PC-9 (cell line): ENCODE data around the gene TMIGD1. TPM values are rescaled to one million over a fixed set of nuclear protein-coding genes. Genes with fewer than 3 reads are reported as not detected.
A peak's percentile ranks its signal among the peaks of the same experiment; 100 is the strongest.

ENCODE experiments used
- BruUV-seq: library from RNA; stranded (reverse); fragments of 400-500 nt; replicated peaks from 2 replicates; lab custom pipeline; 2021; lab: Mats Ljungman, UMichigan
- CTCF ChIA-PET: fragments of 300-600 bp; sonication (Branson Sonifier 250); formaldehyde crosslinking; loops from one replicate; lab custom pipeline; 2022; ENCODE audit warnings: antibody characterized with exemption; lab: Charles Lee
- POLR2A ChIA-PET: fragments of 300-600 bp; sonication (Branson Sonifier 250); formaldehyde crosslinking; loops from one replicate; lab custom pipeline; 2022; ENCODE audit warnings: antibody characterized with exemption; ENCODE audit not compliant: unreplicated experiment; lab: Charles Lee
- DNase-seq, 2 experiments: peaks; one replicate each; pipeline versions ENCODE4 v3.0.0 to v3.0.0-alpha.2; 2015 to 2022; ENCODE audit warnings: mixed read lengths in 1 of 2
- H2AFZ ChIP-seq: fragments of 200-600 bp; sonication (generic); 2 replicates; pipeline ENCODE4 v1.8.1; 2017; ENCODE audit warnings: antibody characterized with exemption
- H3F3A ChIP-seq: fragments of 200-600 bp; sonication (generic); 2 replicates; pipeline ENCODE4 v1.8.1; 2017; ENCODE audit warnings: antibody characterized with exemption, mild to moderate bottlenecking, low read depth; ENCODE audit not compliant: insufficient read depth
- H3K27ac ChIP-seq: fragments of 200-600 bp; sonication (generic); 2 replicates; pipeline ENCODE4 v1.6.1; 2016; ENCODE audit warnings: mixed run types
- H3K27me3 ChIP-seq: fragments of 200-600 bp; sonication (generic); 2 replicates; pipeline ENCODE4 v1.6.1; 2016; ENCODE audit warnings: low read depth, mixed run types; ENCODE audit not compliant: insufficient read depth
- H3K36me3 ChIP-seq: fragments of 200-600 bp; sonication (generic); 2 replicates; pipeline ENCODE4 v1.6.1; 2016; ENCODE audit warnings: low read depth, mixed run types
- H3K4me1 ChIP-seq: fragments of 200-600 bp; sonication (generic); replicated peaks from 2 replicates; pipeline ENCODE4 v1.6.1; 2016; ENCODE audit warnings: mixed run types; ENCODE audit not compliant: insufficient read depth
- H3K4me2 ChIP-seq: fragments of 200-600 bp; sonication (generic); 2 replicates; pipeline ENCODE4 v1.6.1; 2017; ENCODE audit warnings: mixed run types
- H3K4me3 ChIP-seq: fragments of 200-600 bp; sonication (generic); 2 replicates; pipeline ENCODE4 v1.6.1; 2016; ENCODE audit warnings: mixed run types
- H3K79me2 ChIP-seq: fragments of 200-600 bp; sonication (generic); 2 replicates; pipeline ENCODE4 v1.6.1; 2017; ENCODE audit warnings: low read depth, mixed run types
- H3K9me2 ChIP-seq: fragments of 200-600 bp; sonication (generic); 2 replicates; pipeline ENCODE4 v1.8.1; 2017; ENCODE audit warnings: mild to moderate bottlenecking; ENCODE audit not compliant: insufficient read depth
- H3K9me3 ChIP-seq: fragments of 200-600 bp; sonication (generic); 2 replicates; pipeline ENCODE4 v1.8.1; 2016; ENCODE audit warnings: low read depth; ENCODE audit not compliant: insufficient read depth
- H4K20me1 ChIP-seq: fragments of 200-600 bp; sonication (generic); 2 replicates; pipeline ENCODE4 v1.8.1; 2017; ENCODE audit not compliant: insufficient read depth
- EZH2 ChIP-seq: fragments of 200-600 bp; sonication (generic); IDR thresholded peaks from 2 replicates; pipeline ENCODE4 v1.8.0; 2017; ENCODE audit warnings: antibody characterized with exemption, low read depth
- intact Hi-C: fragments of 100-400 bp; cut with micrococcal nuclease; formaldehyde crosslinking; loops from one replicate; pipeline ENCODE4 v1.10.0; 2022; ENCODE audit not compliant: unreplicated experiment
- total RNA-seq: library from RNA; stranded (reverse); gene quantifications from 2 replicates; pipeline ENCODE4 v1.2.3, GENCODE V29; 2021
- TF ChIP-seq, protein P1 (sequence below): fragments of 200-600 bp; sonication (generic); conservative IDR thresholded peaks from 2 replicates; pipeline ENCODE4 v1.6.1; 2017; ENCODE audit warnings: mixed run types, antibody characterized with exemption, mild to moderate bottlenecking, moderate library complexity

TMIGD1 gene
- total RNA-seq, 1 experiment from 2014 or later: not detected

- no TSS peak for BruUV-seq
- TF ChIP-seq, protein P1, sequence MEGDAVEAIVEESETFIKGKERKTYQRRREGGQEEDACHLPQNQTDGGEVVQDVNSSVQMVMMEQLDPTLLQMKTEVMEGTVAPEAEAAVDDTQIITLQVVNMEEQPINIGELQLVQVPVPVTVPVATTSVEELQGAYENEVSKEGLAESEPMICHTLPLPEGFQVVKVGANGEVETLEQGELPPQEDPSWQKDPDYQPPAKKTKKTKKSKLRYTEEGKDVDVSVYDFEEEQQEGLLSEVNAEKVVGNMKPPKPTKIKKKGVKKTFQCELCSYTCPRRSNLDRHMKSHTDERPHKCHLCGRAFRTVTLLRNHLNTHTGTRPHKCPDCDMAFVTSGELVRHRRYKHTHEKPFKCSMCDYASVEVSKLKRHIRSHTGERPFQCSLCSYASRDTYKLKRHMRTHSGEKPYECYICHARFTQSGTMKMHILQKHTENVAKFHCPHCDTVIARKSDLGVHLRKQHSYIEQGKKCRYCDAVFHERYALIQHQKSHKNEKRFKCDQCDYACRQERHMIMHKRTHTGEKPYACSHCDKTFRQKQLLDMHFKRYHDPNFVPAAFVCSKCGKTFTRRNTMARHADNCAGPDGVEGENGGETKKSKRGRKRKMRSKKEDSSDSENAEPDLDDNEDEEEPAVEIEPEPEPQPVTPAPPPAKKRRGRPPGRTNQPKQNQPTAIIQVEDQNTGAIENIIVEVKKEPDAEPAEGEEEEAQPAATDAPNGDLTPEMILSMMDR: peak; percentile 57
- no peak for TF ChIP-seq EZH2
- H3F3A ChIP-seq: no peaks in the 10 kb centered on the region
- no peak overlapping the region for H2AFZ ChIP-seq
- ChIA-PET POLR2A (no interaction called here), CTCF (interaction anchor here (0.6 to 1.7 kb wide), 3 partner anchors 154 to 435 kb away, joined by 3 to 9 read pairs (median 4); no protein-coding TSS in a partner anchor)
- intact Hi-C loops: loop anchor here (1.0 kb wide), 2 partner anchors 153 to 174 kb away; no protein-coding TSS in a partner anchor
- peak in 1 of 2 experiments; percentile 40 for DNase-seq
- H3K27ac ChIP-seq: no peak overlapping the region
- H4K20me1 ChIP-seq: no peaks in the 10 kb centered on the region
- no peaks in the 10 kb centered on the region for H3K9me2 ChIP-seq
- H3K9me3 ChIP-seq: no peaks in the 10 kb centered on the region
- H3K4me3 ChIP-seq: no peak overlapping the region
- no peak overlapping the region for H3K4me2 ChIP-seq
- H3K36me3 ChIP-seq: peaks cover 13% of the 10 kb centered on the region
- H3K27me3 ChIP-seq: no peaks in the 10 kb centered on the region
- 0 out of 2 replicates have a peak, but pooled peaks cover 6% of the 10 kb centered on the region for H3K4me1 ChIP-seq
- no peaks in the 10 kb centered on the region for H3K79me2 ChIP-seq
These were observed 55.8 kb downstream of the TMIGD1 start for GRCh38 chr17:30278032-30278431.

GRCh38 chr17:30275911-30276310 lies 57.9 kb downstream of the TMIGD1 start:
- Histone ChIP-seq H4K20me1 (no peaks in the 10 kb centered on the region), H3K27me3 (no peaks in the 10 kb centered on the region), H3K4me3 (no peak overlapping the region), H3K36me3 (peaks cover 27% of the 10 kb centered on the region), H3K79me2 (no peaks in the 10 kb centered on the region), H2AFZ (no peak overlapping the region), H3K9me3 (no peaks in the 10 kb centered on the region), H3K4me1 (0 out of 2 replicates have a peak, but pooled peaks cover 6% of the 10 kb centered on the region), H3F3A (no peaks in the 10 kb centered on the region), H3K4me2 (no peak overlapping the region), H3K27ac (no peak overlapping the region), H3K9me2 (no peaks in the 10 kb centered on the region)
- BruUV-seq: no TSS peak
- intact Hi-C loops: no loop called here
- TF ChIP-seq, protein P1: no peak
- no peak for TF ChIP-seq EZH2
- no peak for DNase-seq
- CTCF ChIA-PET: no interaction called here
- POLR2A ChIA-PET: no interaction called here

- no peak overlapping the region for H2AFZ ChIP-seq
- ChIA-PET POLR2A (no interaction called here), CTCF (no interaction called here)
- TF ChIP-seq, protein P1: no peak
- no peak for TF ChIP-seq EZH2
- BruUV-seq: no TSS peak
- no peak overlapping the region for H3K27ac ChIP-seq
- intact Hi-C loops: no loop called here
- no peaks in the 10 kb centered on the region for H3K27me3 ChIP-seq
- DNase-seq: no peak
- H4K20me1 ChIP-seq: no peaks in the 10 kb centered on the region; the same call in 1 of the 2 replicates
- H3K4me2 ChIP-seq: no peak overlapping the region
- peaks cover 32% of the 10 kb centered on the region for H3K36me3 ChIP-seq
- H3K79me2 ChIP-seq: no peaks in the 10 kb centered on the region
- no peaks in the 10 kb centered on the region for H3K9me2 ChIP-seq
- H3F3A ChIP-seq: no peaks in the 10 kb centered on the region
- H3K4me1 ChIP-seq: 0 out of 2 replicates have a peak, but pooled peaks cover 6% of the 10 kb centered on the region
- H3K4me3 ChIP-seq: no peak overlapping the region
- no peaks in the 10 kb centered on the region for H3K9me3 ChIP-seq
These were observed 59.0 kb downstream of the TMIGD1 start for GRCh38 chr17:30274887-30275286.
